AG09319 (cell line): ENCODE data around the gene TBC1D1.

Experiments used
- DNase-seq: peaks from one replicate; pipeline ENCODE4 v3.0.0-alpha.2; 2010; ENCODE audit warnings: low read depth; ENCODE audit errors: extremely low read depth
- CTCF ChIP-seq: IDR thresholded peaks from 2 replicates; pipeline ENCODE4 v1.5.1; 2011; ENCODE audit warnings: low read depth, mild to moderate bottlenecking, inconsistent platforms, low read length, moderate library complexity

TBC1D1 gene

GRCh38 chr4:37985730-37986275 is 94.9 kb downstream of the TBC1D1 start:
- no peak for TF ChIP-seq CTCF
- no peak for DNase-seq

GRCh38 chr4:37988670-37989069 is 97.8 kb downstream of the TBC1D1 start:
- TF ChIP-seq CTCF = no peak
- DNase-seq = no peak

- no peak for TF ChIP-seq CTCF
- DNase-seq = no peak
Measured at GRCh38 chr4:37989398-37990260, 98.7 kb downstream of the TBC1D1 start.

DNA sequence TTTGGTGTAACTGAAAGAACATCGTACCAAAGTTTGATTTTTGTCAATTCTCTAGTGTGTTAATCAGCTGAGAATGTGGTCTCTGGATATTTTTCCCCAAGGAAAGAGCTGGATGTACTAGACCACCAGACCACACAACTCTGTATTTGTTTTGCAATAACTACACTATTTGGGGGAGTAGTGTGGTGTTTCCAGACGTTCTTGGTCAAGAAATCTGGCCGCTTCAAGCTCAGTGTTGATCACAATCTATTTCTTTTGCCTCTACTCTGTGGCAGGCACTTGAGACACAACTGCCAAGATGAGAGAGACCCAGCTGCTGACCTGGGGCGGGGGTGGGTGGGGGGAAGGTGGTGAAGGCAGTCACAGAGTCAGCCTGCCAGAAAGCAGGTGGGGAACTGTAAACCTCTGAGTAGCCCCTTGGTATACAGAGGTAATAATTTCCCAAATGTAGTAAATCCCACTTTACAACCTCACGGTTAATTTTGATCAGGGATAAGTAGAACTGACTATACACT is 99.9 kb downstream of the TBC1D1 start:
- no peak for DNase-seq

GRCh38 chr4:37991623-37992410 is 100.9 kb downstream of the TBC1D1 start:
- no peak for TF ChIP-seq CTCF
- DNase-seq = no peak

More for the DNA sequence above, 99.9 kb downstream of the TBC1D1 start:
- TF ChIP-seq CTCF = no peak

- DNase-seq = no peak
- TF ChIP-seq CTCF = no peak
Measured at GRCh38 chr4:37993806-37994205, 102.9 kb downstream of the TBC1D1 start.
